ENCODE measurements around the gene SCN8A. TPM values are rescaled to one million over a fixed set of nuclear protein-coding genes. Genes with fewer than 3 reads are reported as not detected.

SCN8A gene
- total and polyA plus RNA-seq, 2 donors (not counting 3 experiments of a cell fraction or from before 2014, with no cell fraction given), result 9.4 to 20.4 TPM

DNA sequence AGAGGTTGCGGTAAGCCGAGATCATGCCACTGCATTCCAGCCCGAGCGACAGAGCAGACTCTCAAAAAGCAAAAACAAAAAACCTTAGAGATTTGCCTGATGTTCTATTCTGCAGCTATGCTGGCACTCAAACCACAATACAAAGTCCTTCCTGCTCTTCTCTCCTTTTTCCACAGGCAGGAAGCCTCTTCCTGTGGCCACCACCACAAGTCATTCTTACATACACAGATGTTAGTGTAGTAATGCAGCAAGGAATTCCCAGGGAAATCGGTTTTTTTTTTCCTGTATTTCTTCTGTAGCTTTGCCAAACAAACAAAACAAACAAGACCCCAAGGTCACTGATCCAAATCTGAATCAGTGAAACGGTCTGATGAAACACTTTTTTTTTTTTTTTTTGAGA lies 153.2 kb downstream of the SCN8A start:
- Histone ChIP-seq H3K4me1 (ENCODE audit: control insufficient read depth, extremely low read depth, insufficient read depth, low read length) (peaks cover 20% of the 10 kb centered on the region), H3K27ac (ENCODE audit: insufficient read depth, low read depth, low read length) (peak overlapping the region; percentile 77), H2AFZ (ENCODE audit: low read depth, low read length) (no peak overlapping the region), H3K79me2 (ENCODE audit: control insufficient read depth, insufficient read depth, low read length) (no peaks in the 10 kb centered on the region), H3K9me1 (replicated peaks; ENCODE audit: control insufficient read depth, extremely low read depth, insufficient read depth, low read length) (no peaks in the 10 kb centered on the region), H3K4me2 (ENCODE audit: insufficient read depth, low read length) (peak overlapping the region; percentile 57), H4K20me1 (replicated peaks; ENCODE audit: control insufficient read depth, extremely low read depth, insufficient read depth, low read length) (no peaks in the 10 kb centered on the region), H3K4me3 (replicated peaks in 1 of 3; ENCODE audit: insufficient read depth in 1 of 3, low read depth in 1 of 3, low read length in 3 of 3) (no peak overlapping the region), H3K9ac (replicated peaks; ENCODE audit: extremely low read depth, insufficient read depth, low read length) (no peak overlapping the region), H3K36me3 (ENCODE audit: control insufficient read depth in 2 of 2, extremely low read depth in 1 of 2, insufficient read depth in 2 of 2, low read length in 2 of 2) (peaks cover 3 to 6% of the 10 kb centered on the region in 2 experiments), H3K9me3 (replicated peaks; ENCODE audit: control insufficient read depth, insufficient read depth, low read length) (no peaks in the 10 kb centered on the region), H3K27me3 (ENCODE audit: control insufficient read depth in 2 of 2, insufficient read depth in 2 of 2, low read length in 2 of 2) (no peaks in the 10 kb centered on the region)
- dilution Hi-C loops (cut with MboI; ENCODE audit: extremely low pct_ligation_motif_present, low sequenced_read_pairs), result no loop called here
- intact Hi-C loops (cut with micrococcal nuclease), result loop anchor here (1.0 to 5.0 kb wide), 4 partner anchors 10 to 143 kb away; partner anchors contain the start of gene ANKRD33
- FAIRE-seq, result peak; percentile 97
- BruUV-seq (replicated peaks), result no TSS peak
- ChIA-PET POLR2A (interaction anchor here (1.2 kb wide), 1 partner anchor 9 kb away, joined by 4 read pairs; no protein-coding TSS in a partner anchor), CTCF (interaction anchor here (0.8 to 1.7 kb wide), 7 partner anchors 11 to 131 kb away, joined by 3 to 7 read pairs (median 3); a partner anchor contains a TSS)
- DNase-seq (ENCODE audit: low read depth, low spot score), result peak; percentile 91
- TF ChIP-seq EZH2 (IDR thresholded peaks at IDR 0.05; ENCODE audit: borderline replicate concordance, low read depth, low read length, severe bottlenecking) (no peak), POLR2AphosphoS5 (IDR thresholded peaks at IDR 0.05; ENCODE audit: insufficient read depth, low read depth, low read length) (peak; percentile 71), GATA2 (IDR thresholded peaks at IDR 0.05; ENCODE audit: insufficient read depth, insufficient read length, low read depth, low read length) (peak; percentile 77), MYC (IDR thresholded peaks at IDR 0.05; ENCODE audit: low read depth, low read length) (no peak), CTCF (IDR thresholded peaks at IDR 0.05; ENCODE audit: extremely low read depth in 1 of 2, insufficient read depth in 1 of 2, low read depth in 1 of 2, low read length in 2 of 2) (no peak), FOS (IDR thresholded peaks at IDR 0.05; ENCODE audit: borderline replicate concordance, insufficient read depth, low read length) (peak; percentile 56), POLR2A (IDR thresholded peaks at IDR 0.05; ENCODE audit: low read depth, low read length) (no peak), JUN (IDR thresholded peaks at IDR 0.05; ENCODE audit: borderline replicate concordance, insufficient read depth, insufficient read length, low read depth) (peak; percentile 10)
- TF ChIP-seq, protein P1, sequence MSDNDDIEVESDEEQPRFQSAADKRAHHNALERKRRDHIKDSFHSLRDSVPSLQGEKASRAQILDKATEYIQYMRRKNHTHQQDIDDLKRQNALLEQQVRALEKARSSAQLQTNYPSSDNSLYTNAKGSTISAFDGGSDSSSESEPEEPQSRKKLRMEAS (IDR thresholded peaks at IDR 0.05; ENCODE audit: insufficient read depth, insufficient read length), result no peak

All from endothelial cell of umbilical vein (primary cell).